Chondrocyte (in vitro differentiated cells): ENCODE results near the gene GALP. TPM values are rescaled to one million over a fixed set of nuclear protein-coding genes. Genes with fewer than 3 reads are reported as not detected.

Experiments
- DNase-seq: peaks from one replicate; pipeline ENCODE4 v3.0.0; 2021; ENCODE audit warnings: mixed read lengths, low spot score
- H3K27ac Mint-ChIP-seq: one replicate; pipeline ENCODE4 v1.8.0; 2021; ENCODE audit warnings: mild to moderate bottlenecking, moderate library complexity, mixed read lengths; ENCODE audit not compliant: unreplicated experiment
- H3K27me3 Mint-ChIP-seq: 2 replicates; pipeline ENCODE4 v1.8.0; 2021; ENCODE audit warnings: low read depth, mixed read lengths
- H3K36me3 Mint-ChIP-seq: 2 replicates; pipeline ENCODE4 v1.8.0; 2021; ENCODE audit warnings: low read depth, mixed read lengths
- H3K4me1 Mint-ChIP-seq: 2 replicates; pipeline ENCODE4 v1.8.0; 2021; ENCODE audit warnings: low read depth, mild to moderate bottlenecking, mixed read lengths
- H3K4me3 Mint-ChIP-seq: one replicate; pipeline ENCODE4 v1.8.0; 2021; ENCODE audit warnings: mild to moderate bottlenecking, moderate library complexity, mixed read lengths; ENCODE audit not compliant: unreplicated experiment
- H3K9me3 Mint-ChIP-seq: 2 replicates; pipeline ENCODE4 v1.8.0; 2021; ENCODE audit warnings: low read depth, mixed read lengths
- CTCF ChIP-seq: fragments of 200-600 bp; sonication (generic); IDR thresholded peaks from 2 replicates; pipeline ENCODE4 v1.5.0; 2021; ENCODE audit warnings: antibody characterized with exemption, mild to moderate bottlenecking, moderate library complexity
- total RNA-seq: library from RNA; stranded (reverse); gene quantifications from 3 replicates; pipeline ENCODE4 v1.2.1, GENCODE V29; 2021

GALP gene
- total RNA-seq, 1 donor from 2014 or later: not detected

- H3K4me1 Mint-ChIP-seq: peaks cover 5% of the 10 kb centered on the region
- no peak overlapping the region for H3K4me3 Mint-ChIP-seq
- DNase-seq: no peak
- H3K36me3 Mint-ChIP-seq: peaks cover 18% of the 10 kb centered on the region
- no peak overlapping the region for H3K27ac Mint-ChIP-seq
- H3K27me3 Mint-ChIP-seq: no peaks in the 10 kb centered on the region
- H3K9me3 Mint-ChIP-seq: no peaks in the 10 kb centered on the region
- no peak for TF ChIP-seq CTCF
These were observed 16.1 kb upstream of the GALP start for GRCh38 chr19:56159622-56160271.

GRCh38 chr19:56161534-56161933, 14.3 kb upstream of the GALP start:
- Mint-ChIP-seq H3K36me3 (peaks cover 13% of the 10 kb centered on the region), H3K27ac (no peak overlapping the region), H3K4me1 (peaks cover 5% of the 10 kb centered on the region), H3K4me3 (no peak overlapping the region), H3K27me3 (no peaks in the 10 kb centered on the region), H3K9me3 (peaks cover 3% of the 10 kb centered on the region)
- no peak for DNase-seq
- TF ChIP-seq CTCF: no peak

GRCh38 chr19:56162258-56162657, 13.6 kb upstream of the GALP start:
- Mint-ChIP-seq H3K9me3 (peaks cover 3% of the 10 kb centered on the region), H3K4me3 (no peak overlapping the region), H3K27ac (no peak overlapping the region), H3K27me3 (no peaks in the 10 kb centered on the region), H3K36me3 (peaks cover 13% of the 10 kb centered on the region), H3K4me1 (peaks cover 5% of the 10 kb centered on the region)
- TF ChIP-seq CTCF: no peak
- DNase-seq: no peak

- no peak for DNase-seq
- H3K27me3 Mint-ChIP-seq: no peaks in the 10 kb centered on the region
- TF ChIP-seq CTCF: no peak
- peaks cover 3% of the 10 kb centered on the region for H3K9me3 Mint-ChIP-seq
- H3K36me3 Mint-ChIP-seq: peaks cover 10% of the 10 kb centered on the region
- peaks cover 5% of the 10 kb centered on the region for H3K4me1 Mint-ChIP-seq
- no peak overlapping the region for H3K27ac Mint-ChIP-seq
- no peak overlapping the region for H3K4me3 Mint-ChIP-seq
These were observed 12.7 kb upstream of the GALP start for GRCh38 chr19:56163097-56163496.

- TF ChIP-seq CTCF: no peak
- no peak overlapping the region for H3K27ac Mint-ChIP-seq
- peaks cover 2% of the 10 kb centered on the region for H3K4me1 Mint-ChIP-seq
- no peaks in the 10 kb centered on the region for H3K36me3 Mint-ChIP-seq
- H3K27me3 Mint-ChIP-seq: no peaks in the 10 kb centered on the region
- DNase-seq: no peak
- H3K9me3 Mint-ChIP-seq: peaks cover 3% of the 10 kb centered on the region
- H3K4me3 Mint-ChIP-seq: no peak overlapping the region
These were observed 8.7 kb upstream of the GALP start for GRCh38 chr19:56167064-56167578.
